HepG2 (cell line): ENCODE measurements around the gene ZBTB1.
A peak's percentile ranks its signal among the peaks of the same experiment; 100 is the strongest.

Source experiments
- ARID3A ChIP-seq: IDR thresholded peaks from 2 replicates; pipeline ENCODE4 v1.6.1; 2012; ENCODE audit warnings: low read depth, low read length, improper control_type of control experiment
- ARNT ChIP-seq: fragments of 450-650 bp; IDR thresholded peaks from 2 replicates; pipeline ENCODE4 v1.6.1; 2017
- CTCF ChIP-seq: sonication (generic); formaldehyde crosslinking; IDR thresholded peaks from 2 replicates; pipeline ENCODE4 v1.5.0; 2020; ENCODE audit warnings: mild to moderate bottlenecking, missing genetic modification reagents, moderate library complexity
- EZH2 ChIP-seq: conservative IDR thresholded peaks from 2 replicates; pipeline ENCODE4 v1.6.1; 2012; ENCODE audit warnings: mild to moderate bottlenecking, low read depth, low read length, moderate library complexity
- GTF2F1 ChIP-seq: fragments of 150-350 bp; IDR thresholded peaks from 2 replicates; pipeline ENCODE4 v1.6.1; 2014; ENCODE audit warnings: low read length
- POLR2A ChIP-seq, 2 experiments: IDR thresholded peaks; 2 replicates each; pipeline ENCODE4 v1.6.1; 2011; ENCODE audit warnings: low read depth in 2 of 2, low read length in 2 of 2, mild to moderate bottlenecking in 1 of 2, moderate library complexity in 1 of 2; ENCODE audit not compliant: insufficient read depth in 1 of 2
- POLR2AphosphoS2 ChIP-seq: IDR thresholded peaks from 2 replicates; pipeline ENCODE4 v1.6.1; 2011; ENCODE audit warnings: low read depth, low read length, improper control_type of control experiment
- RNF2 ChIP-seq: fragments of 450-650 bp; conservative IDR thresholded peaks from 2 replicates; pipeline ENCODE4 v1.6.1; 2016; ENCODE audit warnings: low read depth
- SMAD3 ChIP-seq: sonication (generic); formaldehyde crosslinking; IDR thresholded peaks from 2 replicates; pipeline ENCODE4 v1.4.0; 2020; ENCODE audit warnings: missing genetic modification reagents
- TAF1 ChIP-seq: sonication (generic); formaldehyde crosslinking; IDR thresholded peaks from 2 replicates; pipeline ENCODE4 v1.4.0; 2020; ENCODE audit warnings: missing genetic modification reagents
- ZKSCAN1 ChIP-seq: fragments of 150-350 bp; IDR thresholded peaks from 2 replicates; pipeline ENCODE4 v1.6.1; 2014; ENCODE audit warnings: low read length
- ZNF512 ChIP-seq: sonication (generic); formaldehyde crosslinking; IDR thresholded peaks from 2 replicates; pipeline ENCODE4 v1.4.0; 2020; ENCODE audit warnings: mild to moderate bottlenecking, missing genetic modification reagents
- ZNF720 ChIP-seq: sonication (generic); formaldehyde crosslinking; IDR thresholded peaks from 2 replicates; pipeline ENCODE4 v1.4.0; 2020; ENCODE audit warnings: missing genetic modification reagents

- TF ChIP-seq SMAD3 (CRISPR knock-in tag) (no peak), GTF2F1 (no peak), POLR2A (IDR thresholded peaks at IDR 0.05; ENCODE audit: insufficient read depth in 1 of 2, low read depth in 2 of 2, low read length in 2 of 2) (no peak), POLR2AphosphoS2 (no peak), CTCF (CRISPR knock-in tag) (peak; percentile 49; the same call in 1 of the 2 replicates), EZH2 (no peak), TAF1 (CRISPR knock-in tag) (no peak), ARID3A (no peak), ZNF720 (CRISPR knock-in tag) (no peak), RNF2 (no peak), ARNT (no peak), ZKSCAN1 (no peak), ZNF512 (CRISPR knock-in tag) (no peak)
Measured at GRCh38 chr14:64465191-64465822, 39.3 kb upstream of the ZBTB1 start, which contains the start of gene AKAP5.
